Measurements from ENCODE around the gene SH3BGRL2. TPM values are rescaled to one million over a fixed set of nuclear protein-coding genes. Genes with fewer than 3 reads are reported as not detected.

SH3BGRL2 gene
- total and polyA plus RNA-seq, 2 donors (not counting 1 experiment from before 2014, with no cell fraction given): 0.01 TPM; not detected in 1

DNA sequence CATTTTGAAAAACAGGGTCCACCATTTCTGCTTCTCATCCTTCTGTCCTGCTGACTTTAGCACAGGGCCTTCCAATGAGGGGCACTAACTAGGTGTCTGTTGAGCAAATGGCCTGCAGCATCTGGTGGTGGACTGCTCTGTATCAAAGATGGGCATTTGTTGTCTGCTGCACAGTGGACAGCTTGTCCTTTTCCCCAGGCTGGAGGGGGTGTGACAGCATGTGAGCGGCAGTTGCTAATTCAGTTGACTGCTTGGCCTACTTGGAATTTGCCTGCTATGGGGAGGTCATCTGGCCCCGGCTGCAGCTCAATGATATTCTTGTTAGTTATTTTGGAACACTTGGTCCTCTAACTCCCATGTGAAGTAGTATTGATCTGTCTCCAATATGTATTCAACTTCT, 93.7 kb downstream of the SH3BGRL2 start:
- Mint-ChIP-seq H3K27me3 (peaks cover 7% of the 10 kb centered on the region), H3K4me1 (no peaks in the 10 kb centered on the region), H3K4me3 (no peak overlapping the region), H3K9me3 (ENCODE audit: insufficient read depth) (no peaks in the 10 kb centered on the region), H3K27ac (no peak overlapping the region)
- intact Hi-C loops (cut with micrococcal nuclease): no loop called here
- no peaks in the 10 kb centered on the region for H3K4me1 ChIP-seq (ENCODE audit: control insufficient read depth in 2 of 2, insufficient read depth in 2 of 2, low read length in 2 of 2)
- H3K9me3 ChIP-seq (ENCODE audit: control extremely low read depth in 1 of 3, control insufficient read depth in 2 of 3, insufficient read depth in 1 of 3, low read length in 2 of 3): no peaks in the 10 kb centered on the region
- H3K9ac ChIP-seq (ENCODE audit: low read length): no peak overlapping the region
- no peaks in the 10 kb centered on the region for H3K79me2 ChIP-seq (ENCODE audit: control insufficient read depth, insufficient read depth, low read length)
- TF ChIP-seq EZH2 (IDR thresholded peaks at IDR 0.05; ENCODE audit: borderline replicate concordance, insufficient read depth, low read depth, low read length, poor library complexity, severe bottlenecking) (no peak), CTCF (IDR thresholded peaks at IDR 0.05) (no peak)
- no peak overlapping the region for H2AFZ ChIP-seq (ENCODE audit: insufficient read depth, low read depth, low read length, poor library complexity, severe bottlenecking)
- ATAC-seq (ENCODE audit: low read depth) (no peak), DNase-seq (no peak)
- no peak overlapping the region for H3K4me2 ChIP-seq (replicated peaks; ENCODE audit: low read depth, low read length, poor library complexity, severe bottlenecking)
- ChIA-PET CTCF (no interaction called here), POLR2A (no interaction called here)
- no peak overlapping the region for H3K4me3 ChIP-seq (ENCODE audit: control extremely low read depth in 1 of 5, extremely low read depth in 1 of 5, insufficient read depth in 1 of 5, low read depth in 2 of 5, low read length in 4 of 5)
- H3K36me3 ChIP-seq (replicated peaks in 1 of 2; ENCODE audit: control extremely low read depth in 1 of 2, control insufficient read depth in 1 of 2, extremely low read depth in 1 of 2, insufficient read depth in 2 of 2, low read length in 1 of 2): no peaks in the 10 kb centered on the region
- H3K27ac ChIP-seq (ENCODE audit: low read length in 2 of 2): no peak overlapping the region
- no CpG with 5 or more reads among the region's 2 CpGs for WGBS (ENCODE audit: insufficient coverage)
- H4K20me1 ChIP-seq (ENCODE audit: control insufficient read depth, insufficient read depth, low read length, poor library complexity, severe bottlenecking): no peaks in the 10 kb centered on the region
- H3K27me3 ChIP-seq (replicated peaks in 1 of 4; ENCODE audit: control extremely low read depth in 1 of 4, control insufficient read depth in 3 of 4, insufficient read depth in 4 of 4, low read length in 3 of 4): no peaks in the 10 kb centered on the region

DNA sequence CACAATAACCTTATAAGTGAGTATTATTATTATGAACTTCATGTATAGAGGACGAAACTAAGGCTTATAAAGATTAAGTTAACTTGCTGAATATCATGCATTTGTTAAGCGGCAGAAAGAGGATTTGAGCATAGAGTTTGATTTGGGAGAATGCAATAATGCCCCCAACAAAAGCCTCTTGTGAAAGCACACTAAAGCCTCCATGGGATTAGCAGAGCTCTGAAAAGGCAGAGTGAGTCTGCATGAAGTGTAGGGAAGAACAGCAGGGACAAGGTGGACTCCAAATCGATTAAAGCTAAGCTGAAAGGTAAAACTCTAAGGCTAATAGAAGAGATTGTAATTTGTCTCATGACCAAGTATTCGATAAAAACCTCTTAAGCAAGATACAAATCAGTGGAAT, 100.3 kb downstream of the SH3BGRL2 start:
- H3K9me3 Mint-ChIP-seq (ENCODE audit: insufficient read depth): no peaks in the 10 kb centered on the region
- Histone ChIP-seq H3K4me3 (ENCODE audit: control extremely low read depth in 1 of 5, extremely low read depth in 1 of 5, insufficient read depth in 1 of 5, low read depth in 2 of 5, low read length in 4 of 5) (no peak overlapping the region), H2AFZ (ENCODE audit: insufficient read depth, low read depth, low read length, poor library complexity, severe bottlenecking) (no peak overlapping the region), H3K79me2 (ENCODE audit: control insufficient read depth, insufficient read depth, low read length) (no peaks in the 10 kb centered on the region), H4K20me1 (ENCODE audit: control insufficient read depth, insufficient read depth, low read length, poor library complexity, severe bottlenecking) (no peaks in the 10 kb centered on the region), H3K4me1 (ENCODE audit: control insufficient read depth in 2 of 2, insufficient read depth in 2 of 2, low read length in 2 of 2) (no peaks in the 10 kb centered on the region), H3K4me2 (replicated peaks; ENCODE audit: low read depth, low read length, poor library complexity, severe bottlenecking) (no peak overlapping the region), H3K9ac (ENCODE audit: low read length) (no peak overlapping the region), H3K27ac (ENCODE audit: low read length in 2 of 2) (no peak overlapping the region), H3K9me3 (ENCODE audit: control extremely low read depth in 1 of 3, control insufficient read depth in 2 of 3, insufficient read depth in 1 of 3, low read length in 2 of 3) (no peaks in the 10 kb centered on the region), H3K36me3 (replicated peaks in 1 of 2; ENCODE audit: control extremely low read depth in 1 of 2, control insufficient read depth in 1 of 2, extremely low read depth in 1 of 2, insufficient read depth in 2 of 2, low read length in 1 of 2) (no peaks in the 10 kb centered on the region), H3K27me3 (replicated peaks in 1 of 4; ENCODE audit: control extremely low read depth in 1 of 4, control insufficient read depth in 3 of 4, insufficient read depth in 4 of 4, low read length in 3 of 4) (peaks cover 0 to 4% (median 0%) of the 10 kb centered on the region in 4 experiments)
- H3K27me3 Mint-ChIP-seq: peaks cover 13% of the 10 kb centered on the region
- CTCF ChIA-PET: no interaction called here
- 100% methylated on average over 1 of the region's 4 CpGs for WGBS (ENCODE audit: insufficient coverage)
- POLR2A ChIA-PET: no interaction called here
- H3K4me3 Mint-ChIP-seq: no peak overlapping the region
- H3K27ac Mint-ChIP-seq: no peak overlapping the region
- ATAC-seq (ENCODE audit: low read depth) (no peak), DNase-seq (no peak)
- H3K4me1 Mint-ChIP-seq: no peaks in the 10 kb centered on the region
- TF ChIP-seq CTCF (IDR thresholded peaks at IDR 0.05): no peak
- no peak for TF ChIP-seq EZH2 (IDR thresholded peaks at IDR 0.05; ENCODE audit: borderline replicate concordance, insufficient read depth, low read depth, low read length, poor library complexity, severe bottlenecking)
- intact Hi-C loops (cut with micrococcal nuclease): no loop called here

Data from B cell (primary cell).